GM12878 (cell line): ENCODE data around the gene DPYSL3. TPM values are rescaled to one million over a fixed set of nuclear protein-coding genes. Genes with fewer than 3 reads are reported as not detected.

Experiments
- ATAC-seq: fragments of 200-7000 bp; cut with Tn5 transposase; 3 replicates; pipeline ENCODE4 v1.9.1; 2020; ENCODE audit warnings: mild to moderate bottlenecking, moderate library complexity
- BruUV-seq: library from RNA; stranded (reverse); fragments of 400-500 nt; replicated peaks from 2 replicates; lab custom pipeline; 2021; lab: Mats Ljungman, UMichigan
- CTCF ChIA-PET: fragments of 300-600 bp; sonication (Branson Sonifier 250); formaldehyde crosslinking; extraction: SDS; loops from one replicate; lab custom pipeline; 2021; ENCODE audit warnings: inconsistent platforms; lab: Yijun Ruan, JAX
- POLR2A ChIA-PET: fragments of 350-600 bp; formaldehyde crosslinking; extraction: SDS; loops from one replicate; lab custom pipeline; 2021; ENCODE audit warnings: inconsistent platforms; lab: Charles Lee
- RAD21 ChIA-PET: fragments of 300-600 bp; sonication (Branson Sonifier 250); formaldehyde crosslinking; loops from one replicate; lab custom pipeline; 2023; ENCODE audit warnings: antibody characterized with exemption; ENCODE audit not compliant: unreplicated experiment; lab: Charles Lee
- SMC1A ChIA-PET: fragments of 300-600 bp; sonication (Branson Sonifier 250); formaldehyde crosslinking; loops from one replicate; lab custom pipeline; 2023; ENCODE audit not compliant: unreplicated experiment, uncharacterized antibody; lab: Charles Lee
- DNase-seq: peaks from one replicate; pipeline ENCODE4 v3.0.0-alpha.2; 2011; ENCODE audit warnings: low read depth, low spot score
- FAIRE-seq: peaks from 3 replicates; lab custom pipeline; 2011; peaks lifted over from hg19 to GRCh38; lab: Jason Lieb, UNC
- H2AFZ ChIP-seq: 2 replicates; pipeline ENCODE4 v1.6.0; 2011; ENCODE audit warnings: low read depth, low read length, control low read depth; ENCODE audit not compliant: control insufficient read depth
- H3K27ac ChIP-seq: 2 replicates; pipeline ENCODE4 v1.5.1; 2011; ENCODE audit warnings: control low read depth; ENCODE audit not compliant: control insufficient read depth, insufficient read depth
- H3K27me3 ChIP-seq, 2 experiments: replicated peaks in 1 of 2; 2 replicates each; pipeline versions ENCODE4 v1.6.0 to v1.6.1; 2011; ENCODE audit warnings: low read length in 1 of 2; ENCODE audit not compliant: control insufficient read depth in 2 of 2, insufficient read depth in 2 of 2
- H3K36me3 ChIP-seq, 2 experiments: 2 replicates each; pipeline ENCODE4 v1.5.1; 2011; ENCODE audit warnings: low read length in 1 of 2; ENCODE audit not compliant: control insufficient read depth in 2 of 2, insufficient read depth in 2 of 2
- H3K4me1 ChIP-seq: 2 replicates; pipeline ENCODE4 v1.6.1; 2011; ENCODE audit warnings: mild to moderate bottlenecking, low read length, moderate library complexity, mixed read lengths; ENCODE audit not compliant: control insufficient read depth, insufficient read depth
- H3K4me2 ChIP-seq: 2 replicates; pipeline ENCODE4 v1.6.0; 2011; ENCODE audit warnings: control low read depth; ENCODE audit not compliant: control insufficient read depth, insufficient read depth
- H3K4me3 ChIP-seq: fragments of 200-600 bp; sonication (generic); 2 replicates; pipeline ENCODE4 v1.5.1; 2016
- H3K79me2 ChIP-seq: 2 replicates; pipeline ENCODE4 v1.6.0; 2011; ENCODE audit warnings: low read length; ENCODE audit not compliant: control insufficient read depth, insufficient read depth
- H3K9ac ChIP-seq: 2 replicates; pipeline ENCODE4 v1.8.0; 2011; ENCODE audit warnings: low read length, control low read depth, mixed read lengths; ENCODE audit not compliant: control insufficient read depth, insufficient read depth
- H3K9me3 ChIP-seq: replicated peaks from 3 replicates; pipeline ENCODE4 v1.5.1; 2011; ENCODE audit warnings: mild to moderate bottlenecking, low read length; ENCODE audit not compliant: control insufficient read depth, insufficient read depth
- H4K20me1 ChIP-seq: 2 replicates; pipeline ENCODE4 v1.6.0; 2011; ENCODE audit not compliant: control insufficient read depth, insufficient read depth
- ASH2L ChIP-seq: fragments of 300-600, 200-600 bp; sonication (generic); IDR thresholded peaks from 2 replicates; pipeline ENCODE4 v1.6.1; 2017; ENCODE audit warnings: low read depth, mild to moderate bottlenecking, borderline replicate concordance
- BACH1 ChIP-seq: fragments of 450-650 bp; IDR thresholded peaks from 2 replicates; pipeline ENCODE4 v1.6.1; 2017; ENCODE audit warnings: mild to moderate bottlenecking, borderline replicate concordance
- ESRRA ChIP-seq: IDR thresholded peaks from 2 replicates; pipeline ENCODE4 v1.6.1; 2012; ENCODE audit warnings: mild to moderate bottlenecking, low read length, improper control_type of control experiment
- EZH2 ChIP-seq: IDR thresholded peaks from 2 replicates; pipeline ENCODE4 v1.6.1; 2012; ENCODE audit warnings: low read depth, mild to moderate bottlenecking, control low read depth, inconsistent platforms, low read length, borderline replicate concordance; ENCODE audit not compliant: control insufficient read depth
- MTA2 ChIP-seq: fragments of 450-650 bp; IDR thresholded peaks from 2 replicates; pipeline ENCODE4 v1.6.1; 2016; ENCODE audit warnings: low read depth, mild to moderate bottlenecking, moderate library complexity
- NFIC ChIP-seq: IDR thresholded peaks from 2 replicates; pipeline ENCODE4 v1.6.1; 2012; ENCODE audit warnings: low read depth, mild to moderate bottlenecking, inconsistent platforms, low read length, moderate library complexity
- NRF1 ChIP-seq: conservative IDR thresholded peaks from 2 replicates; pipeline ENCODE4 v1.6.1; 2011; ENCODE audit warnings: mild to moderate bottlenecking, low read depth, low read length, improper control_type of control experiment
- POLR2A ChIP-seq: IDR thresholded peaks from 2 replicates; pipeline ENCODE4 v1.6.1; 2011; ENCODE audit warnings: low read depth, mild to moderate bottlenecking, low read length
- RELA ChIP-seq: fragments of 450-650 bp; IDR thresholded peaks from 2 replicates; pipeline ENCODE4 v1.8.0; 2014; ENCODE audit warnings: borderline replicate concordance; ENCODE audit not compliant: partially characterized antibody
- SMC3 ChIP-seq: IDR thresholded peaks from 2 replicates; pipeline ENCODE4 v1.6.1; 2011; ENCODE audit warnings: low read length, improper control_type of control experiment, borderline replicate concordance
- TAF1 ChIP-seq: IDR thresholded peaks from 2 replicates; pipeline ENCODE4 v1.6.1; 2011; ENCODE audit warnings: mild to moderate bottlenecking, low read depth, low read length, borderline replicate concordance
- YY1 ChIP-seq: IDR thresholded peaks from 2 replicates; pipeline ENCODE4 v1.6.1; 2011; ENCODE audit warnings: low read depth, mild to moderate bottlenecking, low read length
- ZNF207 ChIP-seq: fragments of 450-650 bp; IDR thresholded peaks from 2 replicates; pipeline ENCODE4 v1.6.1; 2014; ENCODE audit warnings: antibody characterized with exemption, mild to moderate bottlenecking, borderline replicate concordance
- WGBS: methylation state at CpG from one replicate; pipeline ENCODE4 v1.1.6; 2016; ENCODE audit warnings: low lambda C conversion rate; ENCODE audit not compliant: insufficient replicate concordance, insufficient coverage; ENCODE audit errors: missing lambda C conversion rate; 5-methylcytosine and 5-hydroxymethylcytosine counted together
- in situ Hi-C: fragments of 300-500 bp; cut with MboI; formaldehyde crosslinking; loops from 9 replicates; pipeline ENCODE4 v1.14.3; 2018; ENCODE audit warnings: mixed read lengths
- intact Hi-C: fragments of 100-400 bp; cut with micrococcal nuclease; formaldehyde crosslinking; loops from one replicate; pipeline ENCODE4 v1.14.2; 2022; ENCODE audit not compliant: unreplicated experiment
- polyA plus RNA-seq, 11 experiments: library from polyadenylated mRNA; depleted of rRNA in 4 of 11; unstranded in 6 of 11; stranded (reverse) in 5 of 11; fragments of >200 nt; fragmentation: Nextera tagmentation in 4 of 11; fragmentation: Illumina TruSeq in 1 of 11; extraction: Ambion mirVana in 4 of 11; extraction: Trizol in 1 of 11; gene quantifications; 1 replicate in 1 of 11; 2 replicates in 10 of 11; pipeline versions ENCODE4 v1.2.1 to v1.2.3, GENCODE V29; 2011 to 2016; ENCODE audit warnings: inconsistent platforms in 2 of 11, missing spikeins in 2 of 11, low read depth in 1 of 11
- total RNA-seq, 4 experiments: library from RNA; depleted of rRNA in 3 of 4; stranded (reverse); fragments of >200 nt in 3 of 4; fragmentation: Illumina TruSeq in 1 of 4; extraction: Trizol in 1 of 4; gene quantifications; 2 replicates each; pipeline versions ENCODE4 v1.2.1 to v1.2.3, GENCODE V29; 2013 to 2021
- TF ChIP-seq, protein P1 (sequence below): fragments of 450-650 bp; formaldehyde crosslinking; IDR thresholded peaks from 2 replicates; pipeline ENCODE4 v1.4.0; 2020; ENCODE audit warnings: mild to moderate bottlenecking, moderate library complexity

DPYSL3 gene
- total and polyA plus RNA-seq, 10 of the 15 experiments (the other 5 are each of a cell fraction or from before 2014, with no cell fraction given): 0.08 to 1.5 (median 0.45) TPM; not detected in 1

DNA sequence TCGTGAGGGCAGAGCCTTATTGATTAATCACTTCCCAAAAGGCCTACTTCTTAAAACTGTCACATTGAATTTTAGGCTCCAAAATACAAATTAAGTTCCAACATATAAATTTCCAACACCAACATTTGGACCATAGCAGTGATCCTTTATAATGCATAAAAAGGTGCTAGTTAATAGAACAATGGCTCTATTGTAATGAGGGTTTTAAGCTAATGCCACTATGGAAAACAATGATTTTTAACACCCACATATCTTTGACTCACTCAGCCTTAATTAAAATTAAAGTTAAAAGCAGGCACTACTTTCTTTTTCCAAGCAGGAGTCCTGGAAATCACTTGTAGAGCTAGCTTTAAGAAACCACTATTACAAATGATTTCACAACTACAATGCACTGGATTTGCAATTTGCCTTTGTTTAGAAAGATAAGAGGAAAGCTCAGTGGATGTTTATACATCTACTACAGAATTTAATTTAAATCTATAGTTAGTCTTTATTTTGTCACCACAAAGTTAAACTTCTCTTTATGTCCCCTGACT is 41.8 kb downstream of the DPYSL3 start:
- no peak overlapping the region for H2AFZ ChIP-seq
- no peak for DNase-seq
- POLR2A ChIA-PET: no interaction called here
- H4K20me1 ChIP-seq: no peaks in the 10 kb centered on the region
- no peak for FAIRE-seq
- H3K4me2 ChIP-seq: no peak overlapping the region
- SMC1A ChIA-PET: interaction anchor here (2.9 kb wide), 1 partner anchor 15 kb away, joined by 9 read pairs; no protein-coding TSS in a partner anchor
- H3K79me2 ChIP-seq: no peaks in the 10 kb centered on the region
- H3K36me3 ChIP-seq: no peaks in the 10 kb centered on the region
- intact Hi-C loops (no loop called here), in situ Hi-C loops (no loop called here)
- H3K4me3 ChIP-seq: no peak overlapping the region
- BruUV-seq: no TSS peak
- TF ChIP-seq POLR2A (no peak), ZNF207 (no peak), SMC3 (no peak), NRF1 (no peak), NFIC (no peak), TAF1 (no peak)
- H3K9ac ChIP-seq: no peak overlapping the region
- CTCF ChIA-PET: interaction anchor here (0.8 to 2.0 kb wide), 2 partner anchors 14 to 92 kb away, joined by 3 to 5 read pairs; no protein-coding TSS in a partner anchor
- no peaks in the 10 kb centered on the region for H3K27me3 ChIP-seq
- no peak for ATAC-seq
- 0% methylated on average over 1 of the region's 1 CpG for WGBS
- H3K9me3 ChIP-seq: no peaks in the 10 kb centered on the region
- RAD21 ChIA-PET: interaction anchor here (1.5 kb wide), 1 partner anchor 14 kb away, joined by 4 read pairs; no protein-coding TSS in a partner anchor
- H3K4me1 ChIP-seq: no peaks in the 10 kb centered on the region
- no peak overlapping the region for H3K27ac ChIP-seq

DNA sequence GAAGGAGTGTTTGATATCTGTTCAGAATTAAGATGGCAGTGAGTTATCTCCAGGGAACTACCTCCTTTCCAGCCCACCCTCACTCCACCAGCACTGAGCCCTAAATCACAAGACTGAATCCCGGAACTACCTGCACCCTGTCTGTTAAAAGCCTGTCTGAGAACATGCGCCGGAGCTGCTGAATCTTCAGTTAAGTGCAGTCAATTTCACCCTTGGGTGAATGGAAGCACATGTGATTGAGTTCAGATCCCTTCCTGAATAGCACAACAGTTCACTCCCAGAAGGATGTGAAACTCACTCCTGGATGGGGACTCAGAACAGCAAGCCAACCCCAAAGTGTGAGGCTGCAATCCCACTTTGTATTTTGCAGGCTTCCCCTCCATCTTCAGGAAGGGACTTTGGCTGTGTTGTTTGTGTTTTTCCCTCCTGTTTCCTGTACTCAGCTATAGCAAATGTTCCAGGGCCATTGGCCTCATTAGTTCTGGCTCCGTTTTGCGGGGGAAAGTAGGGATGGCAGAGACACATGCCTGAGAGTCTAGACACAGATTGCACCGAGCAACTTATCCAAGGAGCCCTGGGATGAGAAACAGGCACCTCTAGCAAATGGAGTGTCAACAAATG is 43.4 kb downstream of the DPYSL3 start:
- ChIA-PET POLR2A (no interaction called here), SMC1A (interaction anchor here (2.7 to 2.9 kb wide), 2 partner anchors 16 to 110 kb away, joined by 9 to 22 read pairs; no protein-coding TSS in a partner anchor), CTCF (interaction anchor here (0.9 to 5.0 kb wide), 4 partner anchors 11 to 111 kb away, joined by 3 to 44 read pairs (median 4); no protein-coding TSS in a partner anchor), RAD21 (interaction anchor here (1.3 kb wide), 1 partner anchor 13 kb away, joined by 4 read pairs; no protein-coding TSS in a partner anchor)
- Histone ChIP-seq H3K4me3 (no peak overlapping the region), H3K36me3 (no peaks in the 10 kb centered on the region), H3K79me2 (no peaks in the 10 kb centered on the region), H2AFZ (no peak overlapping the region), H3K27ac (no peak overlapping the region), H3K9ac (no peak overlapping the region), H3K9me3 (no peaks in the 10 kb centered on the region), H4K20me1 (no peaks in the 10 kb centered on the region), H3K4me2 (no peak overlapping the region), H3K4me1 (no peaks in the 10 kb centered on the region), H3K27me3 (no peaks in the 10 kb centered on the region)
- in situ Hi-C loops (no loop called here), intact Hi-C loops (no loop called here)
- BruUV-seq: no TSS peak
- DNase-seq (no peak), ATAC-seq (no peak), FAIRE-seq (peak; percentile 62)
- 42% methylated on average over 6 of the region's 6 CpGs for WGBS
- no peak for TF ChIP-seq ASH2L
- no peak for TF ChIP-seq EZH2
- no peak for TF ChIP-seq ESRRA
- no peak for TF ChIP-seq MTA2
- no peak for TF ChIP-seq BACH1
- TF ChIP-seq, protein P1, sequence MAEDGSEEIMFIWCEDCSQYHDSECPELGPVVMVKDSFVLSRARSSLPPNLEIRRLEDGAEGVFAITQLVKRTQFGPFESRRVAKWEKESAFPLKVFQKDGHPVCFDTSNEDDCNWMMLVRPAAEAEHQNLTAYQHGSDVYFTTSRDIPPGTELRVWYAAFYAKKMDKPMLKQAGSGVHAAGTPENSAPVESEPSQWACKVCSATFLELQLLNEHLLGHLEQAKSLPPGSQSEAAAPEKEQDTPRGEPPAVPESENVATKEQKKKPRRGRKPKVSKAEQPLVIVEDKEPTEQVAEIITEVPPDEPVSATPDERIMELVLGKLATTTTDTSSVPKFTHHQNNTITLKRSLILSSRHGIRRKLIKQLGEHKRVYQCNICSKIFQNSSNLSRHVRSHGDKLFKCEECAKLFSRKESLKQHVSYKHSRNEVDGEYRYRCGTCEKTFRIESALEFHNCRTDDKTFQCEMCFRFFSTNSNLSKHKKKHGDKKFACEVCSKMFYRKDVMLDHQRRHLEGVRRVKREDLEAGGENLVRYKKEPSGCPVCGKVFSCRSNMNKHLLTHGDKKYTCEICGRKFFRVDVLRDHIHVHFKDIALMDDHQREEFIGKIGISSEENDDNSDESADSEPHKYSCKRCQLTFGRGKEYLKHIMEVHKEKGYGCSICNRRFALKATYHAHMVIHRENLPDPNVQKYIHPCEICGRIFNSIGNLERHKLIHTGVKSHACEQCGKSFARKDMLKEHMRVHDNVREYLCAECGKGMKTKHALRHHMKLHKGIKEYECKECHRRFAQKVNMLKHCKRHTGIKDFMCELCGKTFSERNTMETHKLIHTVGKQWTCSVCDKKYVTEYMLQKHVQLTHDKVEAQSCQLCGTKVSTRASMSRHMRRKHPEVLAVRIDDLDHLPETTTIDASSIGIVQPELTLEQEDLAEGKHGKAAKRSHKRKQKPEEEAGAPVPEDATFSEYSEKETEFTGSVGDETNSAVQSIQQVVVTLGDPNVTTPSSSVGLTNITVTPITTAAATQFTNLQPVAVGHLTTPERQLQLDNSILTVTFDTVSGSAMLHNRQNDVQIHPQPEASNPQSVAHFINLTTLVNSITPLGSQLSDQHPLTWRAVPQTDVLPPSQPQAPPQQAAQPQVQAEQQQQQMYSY (CRISPR knock-in tag): no peak
- no peak for TF ChIP-seq YY1
- TF ChIP-seq RELA: no peak
